Activated T-helper 9 cell treated with anti-CD3 and anti-CD28 coated beads, Interleukin-2, amount 50 U/mL, for 16 hours (primary cell): ENCODE results near the gene USP49.
"Not testable (repeated sequence)": the region's sequence is repeated elsewhere in the genome, so short reads cannot be mapped to it uniquely, and the experiment has no call there.

Experiments
- DNase-seq: peaks from one replicate; pipeline ENCODE4 v3.0.0-alpha.2; 2020; ENCODE audit warnings: low read depth

USP49 gene

DNA sequence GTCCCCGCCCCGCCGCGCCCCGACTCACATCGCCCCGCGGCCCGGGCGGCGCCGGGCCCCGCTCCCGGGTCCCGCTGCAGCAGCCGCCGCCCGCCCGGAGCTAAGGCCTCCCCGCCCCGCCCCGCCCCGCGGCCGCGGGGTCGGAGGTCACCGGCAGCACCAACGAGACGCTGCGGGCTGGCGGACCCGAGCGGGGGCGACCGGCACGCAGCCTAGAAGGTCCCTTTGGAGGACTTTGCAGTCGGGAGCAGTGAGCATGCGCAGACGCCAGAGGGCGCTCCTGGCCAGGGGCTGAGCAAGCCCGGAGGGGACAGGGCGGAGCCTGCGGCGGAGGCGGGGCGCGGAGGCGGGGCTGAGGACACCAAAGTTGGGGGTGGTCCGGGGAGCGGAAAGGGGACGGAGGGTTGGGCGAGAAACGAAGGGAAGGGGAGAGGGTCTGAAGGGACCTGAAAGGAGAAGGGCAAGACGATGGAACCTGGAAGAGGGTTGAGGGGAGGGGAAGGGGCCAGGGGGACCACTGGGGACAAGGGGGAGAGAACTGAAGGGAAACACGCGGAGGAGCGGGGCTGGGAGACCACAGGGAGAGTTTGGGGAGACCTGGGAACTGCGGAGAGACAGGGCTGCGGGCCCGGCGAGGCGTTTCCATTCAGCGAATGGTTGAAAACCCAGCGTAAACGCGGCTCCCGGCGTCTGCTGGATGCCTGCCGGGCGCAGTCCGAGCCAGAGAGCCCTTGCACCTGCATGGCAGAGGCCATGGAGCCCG, 115.2 kb downstream of the USP49 start, which contains the start of gene FRS3:
TSS of gene FRS3 (minus strand) at position 113 of the 763 bp plus-strand sequence. CDS start 2,913 bp downstream, outside the sequence.
- DNase-seq: peak; percentile 99

- DNase-seq: no peak
Observed at GRCh38 chr6:41779336-41779735, 115.8 kb downstream of the USP49 start.

- no peak for DNase-seq
Observed at GRCh38 chr6:41778895-41779294, 116.3 kb downstream of the USP49 start.

DNA sequence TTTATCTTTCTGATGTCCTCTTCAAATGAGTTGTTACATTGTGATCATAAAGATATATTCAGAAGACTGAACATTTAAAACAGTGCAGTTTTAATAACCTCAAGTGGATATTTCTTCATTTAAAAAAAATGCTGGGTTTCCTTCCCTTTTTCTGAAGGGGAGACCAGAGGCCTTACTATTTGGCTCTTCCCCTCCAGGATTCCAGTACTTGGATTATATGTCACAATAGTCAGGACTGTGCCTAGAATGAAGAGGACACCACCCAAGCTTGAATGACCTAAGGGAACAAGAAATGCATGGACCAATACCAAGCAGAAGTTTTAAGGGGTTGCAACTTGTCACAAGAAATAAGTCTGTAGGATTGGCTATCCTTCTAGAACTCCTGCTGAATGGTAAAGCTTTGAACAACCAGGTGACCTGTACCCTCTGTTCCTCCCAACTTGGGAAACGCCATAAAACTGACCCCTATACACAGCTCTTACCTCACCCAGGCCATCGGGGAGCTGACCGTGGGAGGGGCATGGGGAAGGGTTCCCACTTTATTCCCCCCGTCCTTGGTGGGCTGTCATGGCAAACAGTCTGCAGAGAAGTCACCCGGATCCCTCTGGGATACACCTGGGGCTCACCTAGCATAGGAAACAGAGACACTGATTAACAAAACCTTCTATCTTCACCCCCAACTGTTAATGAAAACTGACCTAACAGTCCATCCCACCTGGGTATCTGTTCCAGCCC, 117.5 kb downstream of the USP49 start:
- no peak for DNase-seq

DNA sequence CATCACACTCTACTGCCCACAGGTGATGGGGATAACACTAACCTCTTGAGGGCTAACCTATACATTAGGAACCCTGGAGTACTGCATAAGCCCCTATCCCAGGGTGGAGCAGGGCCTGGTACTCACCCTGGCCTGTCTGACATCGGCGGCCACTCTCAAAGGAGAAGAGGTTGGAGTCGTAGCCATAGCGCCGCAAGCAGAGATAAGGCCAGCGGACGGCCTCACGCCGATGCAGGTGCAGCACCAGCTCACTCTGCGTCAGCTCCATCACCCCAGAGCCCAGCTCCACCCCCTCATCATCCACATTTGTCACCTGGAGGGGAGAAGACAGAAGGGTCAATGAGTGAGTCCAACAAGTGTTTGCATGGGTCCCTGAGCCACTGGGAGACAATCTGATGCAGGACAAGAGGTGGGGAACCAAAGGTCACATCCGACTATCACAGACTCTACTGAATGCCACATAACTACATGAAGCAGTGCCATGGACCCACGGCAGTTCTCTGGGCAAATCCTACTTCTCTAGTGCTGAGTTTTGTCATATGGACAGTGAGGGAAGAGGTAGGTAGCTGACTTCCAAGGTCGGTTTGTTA, 119.8 kb downstream of the USP49 start:
- DNase-seq: no peak

DNA sequence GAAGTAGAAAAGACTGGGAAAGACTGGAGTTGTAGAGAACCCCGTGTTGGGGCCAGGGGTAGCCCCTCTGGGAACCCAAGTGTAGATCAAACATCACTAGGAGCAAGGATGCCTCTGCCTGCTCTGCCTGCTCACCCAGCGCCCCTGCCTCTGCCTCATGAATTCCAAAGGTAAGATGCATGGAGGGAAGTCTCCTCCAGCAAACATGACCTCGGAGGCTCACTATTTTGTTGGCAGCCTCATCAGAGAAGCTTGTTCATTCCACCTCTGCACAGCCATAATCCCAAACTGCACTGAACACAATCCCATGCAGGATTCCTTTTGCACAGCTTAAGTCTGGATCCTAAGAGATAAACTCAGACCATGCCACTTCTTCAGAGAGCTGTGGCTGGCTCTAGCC, 120.3 kb downstream of the USP49 start:
- no peak for DNase-seq

DNA sequence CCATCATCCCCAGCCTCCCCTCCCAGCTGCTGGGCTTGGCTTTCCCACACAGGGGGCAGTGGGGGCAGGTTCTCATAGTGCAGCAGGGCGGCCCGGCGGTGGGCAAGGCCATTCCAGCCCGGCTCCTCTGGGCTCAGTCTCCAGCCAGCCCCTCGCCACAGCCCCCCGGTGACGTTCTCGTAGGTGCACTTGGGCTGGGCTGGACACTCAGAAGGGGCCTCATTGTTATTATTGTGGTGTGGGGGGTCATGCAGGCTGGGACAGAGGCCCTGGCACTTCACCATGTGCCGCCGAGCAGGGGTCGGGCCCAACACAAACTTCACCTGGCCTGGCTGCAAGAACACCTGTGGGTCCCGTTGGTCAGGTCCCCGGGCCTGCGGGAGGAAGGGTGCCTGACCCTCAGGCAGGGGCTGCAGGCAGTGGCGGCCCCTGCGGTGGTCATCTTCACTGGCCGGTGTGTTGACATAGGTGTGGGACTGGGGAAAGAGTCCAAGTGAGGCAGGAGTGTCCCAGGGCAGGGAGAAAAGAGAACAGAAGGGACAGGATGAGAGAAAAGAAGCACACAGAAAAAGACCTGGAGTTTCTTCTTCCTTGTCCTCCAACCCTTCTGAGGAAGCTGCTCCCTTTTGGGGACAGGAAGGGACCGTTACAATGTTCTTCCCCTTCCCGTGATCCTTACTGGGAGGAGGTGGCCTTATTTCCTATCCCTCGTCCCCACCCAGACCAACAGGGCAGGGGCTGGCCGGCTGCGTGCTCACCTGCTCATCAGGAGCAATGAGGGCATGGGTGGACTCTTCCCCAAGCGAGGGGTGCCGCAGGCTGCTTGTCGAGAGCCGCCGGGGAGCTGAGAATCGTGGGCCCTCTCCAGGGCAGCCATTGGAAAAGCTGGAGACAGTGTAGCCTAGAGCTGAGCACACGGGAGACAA, 123.9 kb downstream of the USP49 start:
- no peak for DNase-seq

DNA sequence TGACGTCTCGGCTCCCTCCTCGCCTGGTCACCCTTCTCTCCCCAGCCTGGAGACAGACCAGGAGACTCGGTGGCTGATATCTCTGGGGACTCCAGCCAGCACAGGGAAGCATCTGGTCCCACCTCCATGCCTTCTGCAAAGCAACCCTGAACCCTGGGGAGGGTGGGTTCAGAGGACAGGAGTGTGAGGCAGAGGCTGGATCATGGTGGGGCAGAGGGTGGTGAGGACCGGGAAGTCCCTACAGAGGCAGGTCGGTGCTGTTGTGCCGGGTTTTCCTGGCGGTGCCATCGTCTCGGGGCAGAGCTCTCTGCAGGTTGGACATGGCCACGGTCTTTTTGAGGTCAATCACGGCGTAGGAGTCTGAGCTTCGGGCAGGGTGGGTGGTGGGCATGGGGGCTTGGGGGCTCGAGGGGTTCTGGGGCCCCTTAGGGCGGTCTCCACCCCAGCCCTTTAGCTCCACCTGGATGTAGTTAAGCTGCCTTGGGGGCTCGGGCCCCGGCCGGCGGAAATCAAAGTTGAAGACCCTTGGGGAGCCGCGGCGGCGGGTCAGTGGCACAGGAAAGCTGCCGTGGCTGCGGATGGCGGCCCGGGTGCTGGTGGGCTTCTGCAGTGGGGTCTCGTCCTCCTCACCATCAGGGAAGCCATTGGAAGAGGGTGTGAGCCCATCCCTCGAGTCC, 124.7 kb downstream of the USP49 start:
- DNase-seq: no peak

DNA sequence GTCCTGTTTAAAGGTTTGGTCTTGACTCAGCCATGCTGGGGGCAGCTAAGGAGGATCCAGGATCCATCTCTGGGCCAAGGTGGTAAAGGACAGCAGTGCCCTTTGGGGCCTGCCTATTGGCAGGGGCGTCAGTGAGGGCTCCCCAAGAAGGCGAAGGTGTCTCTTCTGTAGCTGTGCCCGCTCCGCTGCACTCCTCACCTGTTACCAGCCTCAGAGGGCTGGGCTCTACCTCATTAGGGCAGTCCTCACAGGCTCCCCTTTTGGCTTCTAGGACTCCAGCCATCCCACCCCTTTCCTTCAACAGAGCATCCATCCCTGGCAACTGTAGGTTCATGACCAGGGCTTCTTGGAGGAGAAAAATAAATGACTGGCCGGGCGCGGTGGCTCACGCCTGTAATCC, 125.8 kb downstream of the USP49 start:
- no peak for DNase-seq

GRCh38 chr6:41768545-41769308, 126.4 kb downstream of the USP49 start:
- DNase-seq: no peak

DNA sequence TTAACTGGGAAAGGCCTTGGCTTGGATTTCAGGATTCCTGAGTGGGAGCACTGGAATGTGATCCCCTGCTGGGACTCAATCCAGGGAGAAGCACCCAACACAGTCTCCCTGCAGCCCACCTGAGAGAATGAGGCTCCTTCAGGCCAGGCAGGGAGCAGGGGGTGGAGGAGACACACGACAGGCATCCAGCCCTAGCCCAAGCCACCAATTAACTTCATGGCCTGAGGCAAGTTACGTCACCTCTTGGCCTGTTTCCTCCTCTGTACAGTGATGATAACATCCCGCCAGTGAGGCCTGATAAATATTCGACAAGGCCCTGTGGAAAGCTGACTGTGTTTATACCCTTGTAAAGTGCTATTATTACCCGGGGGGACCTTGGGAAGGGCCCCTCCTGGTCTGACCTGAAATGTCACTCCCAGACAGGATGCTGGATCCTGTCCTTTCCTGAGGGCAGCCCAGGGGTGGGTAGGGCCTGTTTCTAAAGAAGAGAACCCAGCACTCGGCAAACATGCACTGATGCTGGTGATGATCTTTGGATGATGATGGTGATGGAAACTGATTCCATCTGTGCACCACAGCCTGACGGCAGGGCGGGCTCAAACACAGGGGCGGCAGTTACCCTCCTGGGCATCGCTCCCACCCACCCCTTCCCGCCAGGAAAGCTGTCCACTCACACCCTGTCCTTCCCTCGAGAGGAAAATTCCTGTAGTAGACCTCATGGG, 127.9 kb downstream of the USP49 start:
- DNase-seq: no peak

DNA sequence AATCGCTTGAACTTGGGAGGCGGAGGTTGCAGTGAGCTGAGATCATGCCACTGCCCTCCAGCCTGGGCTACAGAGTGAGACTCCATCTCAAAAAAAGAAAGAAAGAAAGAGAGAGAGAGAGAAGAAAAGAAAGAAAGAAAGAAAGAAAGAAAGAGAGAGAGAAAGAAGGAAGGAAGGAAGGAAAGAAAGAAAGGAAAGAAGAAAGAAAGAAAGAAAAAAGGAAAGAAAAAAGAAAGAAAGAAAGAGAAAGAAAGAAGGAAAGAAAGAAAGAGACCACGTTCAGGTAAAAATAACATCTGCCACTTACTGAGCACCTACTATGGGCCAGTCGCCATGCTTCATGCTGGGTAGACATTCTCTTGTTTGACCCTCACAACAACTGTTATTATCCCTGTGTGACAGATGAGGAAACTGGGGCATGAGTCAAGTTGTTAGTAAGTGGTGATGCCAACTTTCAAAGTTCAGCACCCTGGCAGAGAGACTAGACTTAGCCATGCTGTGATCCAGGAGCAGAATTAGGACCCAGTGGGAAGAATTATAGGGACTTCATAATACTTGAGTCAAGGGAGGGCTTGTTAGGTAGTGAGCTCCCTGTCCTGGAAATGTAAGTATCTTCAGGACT, 129.0 kb downstream of the USP49 start:
- DNase-seq: not testable (repeated sequence)

DNA sequence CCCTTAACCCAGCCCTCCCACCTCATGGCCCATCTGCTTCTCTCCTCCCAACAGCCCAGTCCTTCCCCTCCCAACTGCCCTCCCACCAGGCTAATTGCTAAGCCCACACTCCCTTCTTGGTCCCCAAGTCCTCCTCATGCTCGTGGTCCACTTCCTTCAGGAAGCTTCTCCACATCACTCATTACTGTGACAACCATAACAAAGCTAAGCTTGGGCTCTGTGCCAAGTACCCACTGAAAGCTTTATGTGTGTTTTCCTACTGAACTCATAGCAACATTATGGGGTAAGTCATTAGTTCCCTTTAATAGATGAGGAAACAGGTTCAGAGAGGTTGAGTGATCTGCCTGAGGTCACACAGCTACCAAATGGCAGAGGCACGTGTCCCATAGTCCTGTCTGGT, 131.7 kb downstream of the USP49 start:
- DNase-seq: no peak

DNA sequence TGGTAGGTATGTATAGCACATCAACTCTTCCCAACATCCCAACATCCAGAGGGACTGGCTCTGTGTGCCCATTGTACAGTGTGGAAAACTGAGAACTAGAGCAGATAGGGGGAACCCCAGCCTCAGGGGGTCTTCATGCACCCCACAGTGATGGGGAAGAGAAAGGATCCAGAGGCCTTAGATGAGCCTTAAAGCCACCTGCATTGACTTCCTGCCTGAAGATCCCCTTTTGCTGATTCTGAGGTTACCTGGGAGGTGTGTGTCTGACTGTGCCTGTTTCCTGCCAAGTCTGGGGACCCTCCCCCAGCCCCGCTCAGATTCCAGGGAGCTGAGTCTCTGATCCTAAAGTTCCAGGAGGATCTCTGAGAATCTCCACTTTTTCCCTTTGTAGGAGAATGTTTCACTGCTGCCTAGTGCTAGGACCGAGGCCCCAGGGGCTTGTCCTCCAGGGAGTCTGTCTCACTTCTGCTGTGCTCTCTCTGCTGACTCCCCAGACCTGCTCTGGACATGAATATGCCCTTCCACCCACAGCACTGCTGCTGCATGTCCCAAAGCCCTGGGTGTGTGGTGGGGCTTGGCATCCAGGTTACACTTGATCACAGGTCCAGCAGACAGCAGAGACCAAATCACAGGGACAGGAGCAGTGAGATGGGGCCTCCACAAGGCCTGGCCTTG, 135.1 kb downstream of the USP49 start:
- DNase-seq: no peak

- DNase-seq: no peak
Observed at GRCh38 chr6:41759106-41759904, 135.9 kb downstream of the USP49 start.

DNA sequence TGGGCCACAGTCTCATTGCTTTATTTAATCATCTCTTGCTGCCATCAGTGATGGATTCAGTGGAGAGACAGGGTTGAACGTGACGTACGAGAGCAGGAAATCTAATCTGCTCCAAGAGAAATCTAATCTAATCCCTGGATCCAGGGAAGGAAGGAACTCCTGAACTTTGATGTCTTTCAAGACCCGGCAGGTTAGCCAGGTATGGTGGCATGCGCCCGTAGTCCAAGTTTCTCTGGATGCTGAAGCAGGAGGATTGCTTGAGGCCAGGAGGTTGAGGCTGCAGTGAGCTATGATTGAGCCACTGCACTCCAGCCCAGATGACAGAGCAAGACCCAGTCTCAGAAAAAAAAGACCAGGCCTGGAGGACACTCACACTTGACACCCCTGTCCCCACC, 136.5 kb downstream of the USP49 start:
- no peak for DNase-seq

GRCh38 chr6:41757931-41758640, 137.1 kb downstream of the USP49 start:
- no peak for DNase-seq
